Smooth muscle cell (in vitro differentiated cells): ENCODE measurements around the gene ACSM5. TPM values are rescaled to one million over a fixed set of nuclear protein-coding genes. Genes with fewer than 3 reads are reported as not detected.

Experiments used
- DNase-seq: peaks from one replicate; lab custom pipeline; 2025; ENCODE audit not compliant: unreplicated experiment; lab: John Stamatoyannopoulos, UW
- H2AFZ ChIP-seq: fragments of 200-600 bp; sonication (generic); 2 replicates; pipeline ENCODE4 v1.6.0; 2016; ENCODE audit warnings: antibody characterized with exemption, low read depth, mild to moderate bottlenecking
- H3F3A ChIP-seq: fragments of 200-600 bp; sonication (generic); 2 replicates; pipeline ENCODE4 v1.6.0; 2017; ENCODE audit warnings: antibody characterized with exemption, low read depth
- H3K27ac ChIP-seq: fragments of 200-600 bp; sonication (generic); 2 replicates; pipeline ENCODE4 v1.5.1; 2016; ENCODE audit warnings: low read depth, mild to moderate bottlenecking
- H3K27me3 ChIP-seq: fragments of 200-600 bp; sonication (generic); 2 replicates; pipeline ENCODE4 v1.6.1; 2016; ENCODE audit warnings: low read depth, mild to moderate bottlenecking
- H3K36me3 ChIP-seq: fragments of 200-600 bp; sonication (generic); 2 replicates; pipeline ENCODE4 v1.5.1; 2016; ENCODE audit warnings: low read depth
- H3K4me1 ChIP-seq: fragments of 200-600 bp; sonication (generic); 2 replicates; pipeline ENCODE4 v1.5.1; 2016; ENCODE audit warnings: low read depth
- H3K4me2 ChIP-seq: fragments of 200-600 bp; sonication (generic); 2 replicates; pipeline ENCODE4 v1.6.0; 2016; ENCODE audit warnings: mild to moderate bottlenecking
- H3K4me3 ChIP-seq: fragments of 200-600 bp; sonication (generic); 2 replicates; pipeline ENCODE4 v1.5.1; 2016; ENCODE audit warnings: mild to moderate bottlenecking
- H3K79me2 ChIP-seq: fragments of 200-600 bp; sonication (generic); 2 replicates; pipeline ENCODE4 v1.6.0; 2016; ENCODE audit warnings: low read depth, mild to moderate bottlenecking
- H3K9ac ChIP-seq: fragments of 200-600 bp; sonication (generic); 2 replicates; pipeline ENCODE4 v1.6.0; 2016; ENCODE audit warnings: low read depth
- H3K9me3 ChIP-seq: fragments of 200-600 bp; sonication (generic); replicated peaks from 2 replicates; pipeline ENCODE4 v1.5.1; 2016; ENCODE audit warnings: low read depth
- H4K20me1 ChIP-seq: fragments of 200-600 bp; sonication (generic); 2 replicates; pipeline ENCODE4 v1.6.0; 2016; ENCODE audit warnings: low read depth
- CTCF ChIP-seq: fragments of 200-600 bp; sonication (generic); IDR thresholded peaks from 2 replicates; pipeline ENCODE4 v1.5.1; 2017; ENCODE audit warnings: borderline replicate concordance, mild to moderate bottlenecking, antibody characterized with exemption; ENCODE audit not compliant: insufficient read depth, poor library complexity, severe bottlenecking
- WGBS: methylation state at CpG from one replicate; pipeline ENCODE4 v1.1.7; 2016; ENCODE audit warnings: low lambda C conversion rate; 5-methylcytosine and 5-hydroxymethylcytosine counted together
- polyA plus RNA-seq: library from polyadenylated mRNA; unstranded; fragments of >200 nt; fragmentation: Nextera tagmentation; extraction: Ambion mirVana; gene quantifications from 2 replicates; pipeline ENCODE4 v1.2.1, GENCODE V29; 2016
- total RNA-seq: library from RNA; depleted of rRNA; stranded (reverse); fragments of >200 nt; gene quantifications from 2 replicates; pipeline ENCODE4 v1.2.3, GENCODE V29; 2014

The ACSM5 gene
- total and polyA plus RNA-seq, 2 experiments from 2014 or later: not detected

GRCh38 chr16:20395946-20396345 lies 13.4 kb upstream of the ACSM5 start:
- Histone ChIP-seq H3K36me3 (no peaks in the 10 kb centered on the region), H2AFZ (no peak overlapping the region), H3K4me3 (no peak overlapping the region), H3F3A (no peaks in the 10 kb centered on the region), H3K27ac (no peak overlapping the region), H3K27me3 (no peaks in the 10 kb centered on the region), H3K79me2 (no peaks in the 10 kb centered on the region), H3K9ac (no peak overlapping the region), H3K9me3 (no peaks in the 10 kb centered on the region), H3K4me2 (no peak overlapping the region), H4K20me1 (no peaks in the 10 kb centered on the region), H3K4me1 (no peaks in the 10 kb centered on the region)
- no peak for TF ChIP-seq CTCF
- WGBS: 88% methylated on average over 2 of the region's 2 CpGs
- no peak for DNase-seq

- Histone ChIP-seq H2AFZ (no peak overlapping the region), H4K20me1 (no peaks in the 10 kb centered on the region), H3K36me3 (no peaks in the 10 kb centered on the region), H3K9me3 (no peaks in the 10 kb centered on the region), H3K27ac (no peak overlapping the region), H3K79me2 (no peaks in the 10 kb centered on the region), H3K4me2 (no peak overlapping the region), H3F3A (no peaks in the 10 kb centered on the region), H3K4me3 (no peak overlapping the region), H3K27me3 (no peaks in the 10 kb centered on the region), H3K4me1 (no peaks in the 10 kb centered on the region), H3K9ac (no peak overlapping the region)
- no peak for TF ChIP-seq CTCF
- no peak for DNase-seq
- 96% methylated on average over 7 of the region's 7 CpGs for WGBS
Measured at GRCh38 chr16:20396846-20397467, 12.4 kb upstream of the ACSM5 start.

- Histone ChIP-seq H3K79me2 (no peaks in the 10 kb centered on the region), H3K27ac (no peak overlapping the region), H3K27me3 (no peaks in the 10 kb centered on the region), H3K9ac (no peak overlapping the region), H3K4me3 (no peak overlapping the region), H3F3A (no peaks in the 10 kb centered on the region), H2AFZ (no peak overlapping the region), H3K4me1 (no peaks in the 10 kb centered on the region), H3K9me3 (no peaks in the 10 kb centered on the region), H3K4me2 (no peak overlapping the region), H3K36me3 (no peaks in the 10 kb centered on the region), H4K20me1 (no peaks in the 10 kb centered on the region)
- 85% methylated on average over 7 of the region's 7 CpGs for WGBS
- DNase-seq: no peak
- TF ChIP-seq CTCF: no peak
Measured at GRCh38 chr16:20397468-20398074, 11.8 kb upstream of the ACSM5 start.

GRCh38 chr16:20398603-20399002 lies 10.7 kb upstream of the ACSM5 start:
- 94% methylated on average over 3 of the region's 3 CpGs for WGBS
- no peaks in the 10 kb centered on the region for H3K36me3 ChIP-seq

More at GRCh38 chr16:20398603-20399002, 10.7 kb upstream of the ACSM5 start:
- H3K27ac ChIP-seq: no peak overlapping the region
- H3F3A ChIP-seq: no peaks in the 10 kb centered on the region
- H3K4me3 ChIP-seq: no peak overlapping the region
- H3K9me3 ChIP-seq: no peaks in the 10 kb centered on the region
- no peak for TF ChIP-seq CTCF
- H3K27me3 ChIP-seq: no peaks in the 10 kb centered on the region
- no peaks in the 10 kb centered on the region for H4K20me1 ChIP-seq
- no peaks in the 10 kb centered on the region for H3K79me2 ChIP-seq
- no peaks in the 10 kb centered on the region for H3K4me1 ChIP-seq
- no peak overlapping the region for H3K9ac ChIP-seq
- no peak for DNase-seq
- H3K4me2 ChIP-seq: no peak overlapping the region
- no peak overlapping the region for H2AFZ ChIP-seq
